AG04450 (cell line): ENCODE data around the gene CIITA. TPM values are rescaled to one million over a fixed set of nuclear protein-coding genes. Genes with fewer than 3 reads are reported as not detected.

Experiments used
- CTCF ChIA-PET: fragments of 300-600, 350-600 bp; formaldehyde crosslinking; extraction: SDS; loops from one replicate; lab custom pipeline; 2022; ENCODE audit warnings: antibody characterized with exemption, inconsistent platforms; lab: Charles Lee
- POLR2A ChIA-PET: fragments of 350-600 bp; formaldehyde crosslinking; extraction: SDS; loops from one replicate; lab custom pipeline; 2021; ENCODE audit warnings: antibody characterized with exemption, inconsistent platforms; lab: Yijun Ruan, JAX
- DNase-seq: peaks from one replicate; pipeline ENCODE4 v3.0.0-alpha.2; 2011; ENCODE audit warnings: low read depth, low spot score
- H3K27ac ChIP-seq: one replicate; pipeline ENCODE4 v1.5.1; 2012; ENCODE audit warnings: low read depth, low read length, control low read depth
- H3K27me3 ChIP-seq: one replicate; pipeline ENCODE4 v1.6.0; 2012; ENCODE audit warnings: low read length; ENCODE audit not compliant: control insufficient read depth, insufficient read depth
- H3K4me3 ChIP-seq: 2 replicates; pipeline ENCODE4 v1.5.1; 2011; ENCODE audit warnings: mild to moderate bottlenecking, low read depth, low read length, control low read depth
- H3K9me3 ChIP-seq: 2 replicates; pipeline ENCODE4 v1.5.1; 2012; ENCODE audit warnings: low read length; ENCODE audit not compliant: control insufficient read depth, insufficient read depth
- polyA plus RNA-seq: library from polyadenylated mRNA; depleted of rRNA; stranded (reverse); fragments of >200 nt; gene quantifications from 2 replicates; pipeline ENCODE4 v1.2.3, GENCODE V29; 2011
- TF ChIP-seq, protein P1 (sequence below): IDR thresholded peaks from 2 replicates; pipeline ENCODE4 v1.5.1; 2011; ENCODE audit warnings: low read depth, low read length, control low read depth, inconsistent platforms

Gene CIITA
- polyA plus RNA-seq, 1 experiment = 0.04 TPM

DNA sequence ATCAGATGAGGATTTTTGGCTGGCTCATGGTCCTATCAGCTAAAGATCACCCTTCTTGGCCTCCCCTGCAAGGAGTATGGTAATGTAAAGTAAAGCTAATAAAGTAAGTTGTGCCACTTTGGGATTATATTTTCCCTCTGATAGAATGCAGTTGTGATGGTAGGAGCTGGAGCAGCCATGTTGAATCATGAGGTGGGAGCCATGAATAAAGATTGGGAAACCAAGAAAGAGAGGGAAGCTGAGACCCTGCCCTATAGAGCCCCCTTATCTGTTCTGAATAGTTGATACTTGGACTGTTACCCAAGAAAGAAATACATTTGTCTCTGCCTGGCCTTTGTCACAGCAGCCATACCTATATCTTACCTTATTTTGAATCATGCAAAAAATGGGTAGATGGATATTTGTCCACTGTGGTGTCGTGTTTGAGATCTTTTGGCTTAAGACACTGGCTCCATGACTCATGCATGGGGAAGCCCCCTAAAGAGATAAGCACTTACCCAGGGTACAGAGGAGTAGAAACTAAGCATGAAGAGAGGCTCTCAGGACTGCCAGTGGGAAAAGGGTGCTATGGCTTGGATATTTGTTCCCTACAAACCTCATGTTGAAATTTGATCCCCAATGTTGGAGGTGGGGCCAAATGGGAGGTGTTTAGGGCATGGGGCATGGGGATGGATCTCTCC lies 40.7 kb upstream of the CIITA start:
- ChIA-PET CTCF (no interaction called here), POLR2A (no interaction called here)
- TF ChIP-seq, protein P1, sequence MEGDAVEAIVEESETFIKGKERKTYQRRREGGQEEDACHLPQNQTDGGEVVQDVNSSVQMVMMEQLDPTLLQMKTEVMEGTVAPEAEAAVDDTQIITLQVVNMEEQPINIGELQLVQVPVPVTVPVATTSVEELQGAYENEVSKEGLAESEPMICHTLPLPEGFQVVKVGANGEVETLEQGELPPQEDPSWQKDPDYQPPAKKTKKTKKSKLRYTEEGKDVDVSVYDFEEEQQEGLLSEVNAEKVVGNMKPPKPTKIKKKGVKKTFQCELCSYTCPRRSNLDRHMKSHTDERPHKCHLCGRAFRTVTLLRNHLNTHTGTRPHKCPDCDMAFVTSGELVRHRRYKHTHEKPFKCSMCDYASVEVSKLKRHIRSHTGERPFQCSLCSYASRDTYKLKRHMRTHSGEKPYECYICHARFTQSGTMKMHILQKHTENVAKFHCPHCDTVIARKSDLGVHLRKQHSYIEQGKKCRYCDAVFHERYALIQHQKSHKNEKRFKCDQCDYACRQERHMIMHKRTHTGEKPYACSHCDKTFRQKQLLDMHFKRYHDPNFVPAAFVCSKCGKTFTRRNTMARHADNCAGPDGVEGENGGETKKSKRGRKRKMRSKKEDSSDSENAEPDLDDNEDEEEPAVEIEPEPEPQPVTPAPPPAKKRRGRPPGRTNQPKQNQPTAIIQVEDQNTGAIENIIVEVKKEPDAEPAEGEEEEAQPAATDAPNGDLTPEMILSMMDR = no peak
- peaks cover 21% of the 10 kb centered on the region for H3K27me3 ChIP-seq
- no peak overlapping the region for H3K4me3 ChIP-seq
- no peak for DNase-seq
- H3K9me3 ChIP-seq = no peaks in the 10 kb centered on the region
- no peak overlapping the region for H3K27ac ChIP-seq

DNA sequence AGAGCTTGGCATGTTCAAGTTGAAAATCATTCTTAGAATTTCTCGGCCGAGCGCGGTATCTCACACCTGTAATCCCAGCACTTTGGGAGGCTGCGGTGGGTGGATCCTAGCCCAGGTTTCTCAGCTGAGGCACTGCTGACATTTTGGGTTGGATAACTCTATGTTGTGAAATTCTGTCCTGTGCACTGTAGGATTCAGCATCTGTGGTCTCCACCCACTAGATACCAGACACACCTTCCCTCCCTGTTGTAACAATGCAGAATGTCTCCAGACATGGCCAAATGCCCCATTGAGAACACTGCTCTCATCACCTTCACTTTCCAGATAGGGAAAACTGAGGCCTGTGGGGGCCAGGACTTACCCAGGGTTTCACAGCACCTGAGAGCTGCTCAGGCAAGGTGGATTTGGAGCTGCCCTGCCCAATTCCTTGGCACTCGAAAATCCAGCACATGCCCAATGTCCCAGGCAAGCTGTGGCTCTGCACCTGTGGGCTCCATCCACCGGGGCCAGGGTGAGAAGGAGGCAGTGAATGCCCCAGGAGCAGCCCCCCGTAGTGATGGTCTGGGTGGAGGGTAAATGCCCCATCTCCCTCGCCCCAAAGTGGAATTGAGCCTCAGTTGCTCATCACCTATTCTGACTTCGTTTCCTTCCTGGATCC lies 38.3 kb upstream of the CIITA start:
- Histone ChIP-seq H3K4me3 (no peak overlapping the region), H3K27ac (no peak overlapping the region), H3K9me3 (no peaks in the 10 kb centered on the region), H3K27me3 (peaks cover 21% of the 10 kb centered on the region)
- DNase-seq = no peak
- CTCF ChIA-PET = no interaction called here
- POLR2A ChIA-PET = no interaction called here
- TF ChIP-seq, protein P1 = no peak

DNA sequence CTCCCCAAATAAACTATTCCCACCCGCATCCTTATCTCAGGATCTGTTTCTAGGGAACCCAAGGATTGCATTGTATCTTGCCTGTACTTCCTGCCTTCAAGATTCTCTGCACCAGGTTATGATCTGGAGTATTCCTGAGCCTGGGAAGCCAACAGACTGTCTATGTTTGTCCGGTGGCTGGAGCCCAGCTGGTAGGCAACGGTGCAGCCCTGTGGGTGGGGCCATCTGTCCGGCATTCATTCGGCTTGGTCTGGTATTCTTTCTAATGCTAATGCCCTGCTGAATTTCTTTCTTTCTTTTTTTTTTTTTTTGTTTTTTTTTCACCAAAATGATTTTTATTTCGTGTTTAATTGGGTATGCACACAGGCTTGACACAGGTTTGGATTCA lies 37.7 kb upstream of the CIITA start:
- no peak overlapping the region for H3K27ac ChIP-seq
- ChIA-PET CTCF (no interaction called here), POLR2A (no interaction called here)
- DNase-seq = no peak
- H3K9me3 ChIP-seq = no peaks in the 10 kb centered on the region
- peaks cover 23% of the 10 kb centered on the region for H3K27me3 ChIP-seq
- H3K4me3 ChIP-seq = no peak overlapping the region
- TF ChIP-seq, protein P1 = no peak

DNA sequence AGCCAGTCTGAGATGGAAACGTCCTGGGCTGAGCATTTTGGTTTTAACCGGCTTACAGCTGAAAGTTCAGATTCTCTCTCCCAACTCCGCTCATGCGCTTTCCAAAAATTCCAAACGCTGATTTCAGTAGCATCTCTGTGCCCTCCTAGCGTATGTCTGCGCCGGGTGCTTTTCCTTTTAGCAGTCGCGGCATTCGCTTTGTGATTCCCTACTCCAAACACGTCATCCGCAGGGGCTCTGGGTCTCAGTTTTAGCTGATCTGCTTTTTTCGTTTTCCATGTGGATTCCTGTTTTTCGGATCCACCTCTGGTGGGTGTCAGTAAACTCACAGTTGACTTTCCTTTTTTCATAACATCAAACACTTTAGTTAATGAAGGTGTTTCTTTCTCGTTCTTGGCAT lies 36.3 kb upstream of the CIITA start:
- no peak for DNase-seq
- POLR2A ChIA-PET = no interaction called here
- TF ChIP-seq, protein P1 = no peak
- Histone ChIP-seq H3K27me3 (peaks cover 20% of the 10 kb centered on the region), H3K27ac (no peak overlapping the region), H3K4me3 (no peak overlapping the region), H3K9me3 (no peaks in the 10 kb centered on the region)
- CTCF ChIA-PET = no interaction called here

DNA sequence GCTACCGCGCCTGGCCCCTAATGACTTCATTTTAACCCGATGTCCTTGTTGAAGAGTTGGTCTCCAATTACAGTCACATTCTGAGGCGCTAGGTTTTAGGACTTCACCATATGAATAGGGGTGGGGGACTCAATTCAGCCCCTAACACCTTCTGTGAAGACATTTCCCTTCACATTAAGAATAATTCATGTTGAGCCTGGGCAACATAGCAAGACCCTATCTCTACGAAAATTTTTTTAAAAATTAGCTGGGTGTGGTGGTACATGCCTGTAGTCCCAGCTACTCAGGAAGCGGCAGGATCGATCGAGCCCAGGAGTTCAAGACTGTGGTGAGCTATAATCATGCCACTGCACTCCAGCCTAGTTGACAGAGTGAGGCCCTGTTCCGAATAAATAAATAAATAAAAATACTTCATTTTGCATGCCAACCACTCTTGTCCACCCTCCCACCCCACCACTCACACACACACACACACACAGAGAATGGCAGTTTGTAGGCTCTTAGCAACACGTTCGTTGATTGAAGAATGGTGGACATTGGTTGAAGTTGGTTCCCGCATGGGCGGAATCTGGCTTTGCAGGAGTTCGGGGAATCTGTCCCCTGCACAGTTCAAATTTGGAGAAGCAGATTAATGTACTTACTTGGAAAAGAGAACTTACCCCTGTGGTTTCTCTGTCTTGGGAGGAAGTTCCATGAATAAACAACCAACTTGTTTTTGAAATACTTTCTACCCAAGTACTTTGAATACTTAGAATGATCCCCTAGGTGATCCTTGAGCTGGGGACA lies 30.6 kb upstream of the CIITA start:
- DNase-seq = no peak
- H3K4me3 ChIP-seq = no peak overlapping the region
- ChIA-PET POLR2A (no interaction called here), CTCF (no interaction called here)
- TF ChIP-seq, protein P1 = no peak
- H3K27me3 ChIP-seq = peaks cover 5% of the 10 kb centered on the region
- no peak overlapping the region for H3K27ac ChIP-seq
- H3K9me3 ChIP-seq = no peaks in the 10 kb centered on the region
